Bronchial epithelial cell (primary cell): ENCODE results near the gene MYO18A. TPM values are rescaled to one million over a fixed set of nuclear protein-coding genes. Genes with fewer than 3 reads are reported as not detected.

ENCODE experiments used
- DNase-seq: peaks from one replicate; pipeline ENCODE4 v3.0.0-alpha.2; 2010; ENCODE audit warnings: low read depth
- FAIRE-seq: peaks from 2 replicates; lab custom pipeline; 2011; peaks lifted over from hg19 to GRCh38; lab: Jason Lieb, UNC
- H3K27me3 ChIP-seq: 2 replicates; pipeline ENCODE4 v1.5.1; 2011; ENCODE audit warnings: low read length; ENCODE audit not compliant: control insufficient read depth, insufficient read depth
- H3K36me3 ChIP-seq: 2 replicates; pipeline ENCODE4 v1.5.1; 2011; ENCODE audit warnings: low read length; ENCODE audit not compliant: control insufficient read depth, insufficient read depth
- H3K4me3 ChIP-seq: 2 replicates; pipeline ENCODE4 v1.5.1; 2011; ENCODE audit warnings: mild to moderate bottlenecking, low read depth, low read length, control low read depth
- total RNA-seq: library from RNA; depleted of rRNA; stranded (reverse); fragments of >200 nt; gene quantifications from 2 replicates; pipeline ENCODE4 v1.2.1, GENCODE V29; 2014
- TF ChIP-seq, protein P1 (sequence below): IDR thresholded peaks from 2 replicates; pipeline ENCODE4 v1.5.1; 2011; ENCODE audit warnings: mild to moderate bottlenecking, moderate library complexity, low read length, control low read depth, inconsistent platforms; ENCODE audit not compliant: insufficient read depth, severe bottlenecking

The MYO18A gene
- total RNA-seq, 1 donor from 2014 or later, result 23.4 TPM

DNA sequence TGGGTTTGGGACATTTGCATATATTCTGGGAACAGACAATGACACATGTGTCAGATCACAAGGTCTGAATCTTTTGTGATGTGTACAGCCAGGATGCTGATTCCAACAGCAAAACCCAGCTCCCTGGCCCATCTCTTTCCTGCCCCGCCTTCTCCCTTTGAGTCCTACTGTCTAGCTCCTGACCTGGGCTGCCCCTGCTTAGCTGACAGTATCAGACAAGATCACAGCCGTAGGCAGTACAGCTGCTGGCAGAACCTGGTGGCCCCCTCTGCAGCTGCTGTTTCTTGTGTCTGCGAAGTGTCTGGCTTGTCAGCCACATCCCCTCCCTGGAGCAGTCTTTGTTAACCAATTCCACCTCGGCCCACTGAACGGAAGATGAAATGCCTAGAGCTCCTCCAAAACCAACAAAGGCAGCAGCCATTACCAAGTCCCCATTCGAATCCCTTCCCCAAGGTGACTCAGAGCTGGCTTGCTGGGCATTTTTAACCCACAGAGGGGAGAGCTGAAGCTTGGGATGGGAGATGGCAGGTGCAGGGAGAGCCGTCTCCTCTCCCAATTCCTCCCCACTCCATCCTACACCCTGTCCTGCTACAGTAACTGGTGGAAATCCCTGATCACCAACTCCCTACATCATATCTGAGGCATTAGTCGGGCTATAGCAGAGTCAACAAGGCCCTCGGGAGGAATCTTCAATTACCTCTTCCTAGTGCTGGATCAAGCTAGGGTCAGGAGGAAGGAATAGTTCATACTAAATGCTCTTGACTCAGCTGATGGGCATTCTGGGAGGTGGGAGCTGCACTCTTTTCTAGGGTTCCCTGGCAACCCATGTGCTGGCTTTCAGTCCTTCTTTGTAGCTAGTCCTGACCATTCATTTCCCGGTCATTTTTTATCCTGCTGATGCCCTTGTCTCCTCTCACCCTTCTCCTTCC is 131.5 kb downstream of the MYO18A start:
- peaks cover 5% of the 10 kb centered on the region for H3K27me3 ChIP-seq
- FAIRE-seq (peak; percentile 55), DNase-seq (no peak)
- H3K4me3 ChIP-seq, result no peak overlapping the region
- no peaks in the 10 kb centered on the region for H3K36me3 ChIP-seq
- TF ChIP-seq, protein P1, sequence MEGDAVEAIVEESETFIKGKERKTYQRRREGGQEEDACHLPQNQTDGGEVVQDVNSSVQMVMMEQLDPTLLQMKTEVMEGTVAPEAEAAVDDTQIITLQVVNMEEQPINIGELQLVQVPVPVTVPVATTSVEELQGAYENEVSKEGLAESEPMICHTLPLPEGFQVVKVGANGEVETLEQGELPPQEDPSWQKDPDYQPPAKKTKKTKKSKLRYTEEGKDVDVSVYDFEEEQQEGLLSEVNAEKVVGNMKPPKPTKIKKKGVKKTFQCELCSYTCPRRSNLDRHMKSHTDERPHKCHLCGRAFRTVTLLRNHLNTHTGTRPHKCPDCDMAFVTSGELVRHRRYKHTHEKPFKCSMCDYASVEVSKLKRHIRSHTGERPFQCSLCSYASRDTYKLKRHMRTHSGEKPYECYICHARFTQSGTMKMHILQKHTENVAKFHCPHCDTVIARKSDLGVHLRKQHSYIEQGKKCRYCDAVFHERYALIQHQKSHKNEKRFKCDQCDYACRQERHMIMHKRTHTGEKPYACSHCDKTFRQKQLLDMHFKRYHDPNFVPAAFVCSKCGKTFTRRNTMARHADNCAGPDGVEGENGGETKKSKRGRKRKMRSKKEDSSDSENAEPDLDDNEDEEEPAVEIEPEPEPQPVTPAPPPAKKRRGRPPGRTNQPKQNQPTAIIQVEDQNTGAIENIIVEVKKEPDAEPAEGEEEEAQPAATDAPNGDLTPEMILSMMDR, result no peak

DNA sequence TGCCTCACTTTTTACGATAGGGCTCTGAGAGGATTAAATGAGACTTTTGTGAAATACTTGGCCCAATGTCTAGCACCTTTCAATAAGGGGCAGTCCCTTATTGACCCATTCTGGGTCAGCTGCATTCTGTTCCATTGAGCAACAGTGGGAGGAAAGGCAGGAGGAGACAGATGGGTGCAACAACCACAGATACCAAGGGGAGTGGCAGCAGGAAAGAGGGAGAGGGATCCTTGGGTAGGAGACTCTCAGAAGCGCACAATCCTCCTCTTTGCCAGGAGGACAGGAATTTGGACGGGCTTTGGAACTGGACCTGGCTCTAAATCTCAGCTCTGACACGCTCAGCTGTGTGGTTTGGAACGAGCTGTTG is 133.7 kb downstream of the MYO18A start:
- FAIRE-seq (peak; percentile 7), DNase-seq (no peak)
- TF ChIP-seq, protein P1, result no peak
- Histone ChIP-seq H3K36me3 (no peaks in the 10 kb centered on the region), H3K4me3 (no peak overlapping the region), H3K27me3 (peaks cover 5% of the 10 kb centered on the region)

DNA sequence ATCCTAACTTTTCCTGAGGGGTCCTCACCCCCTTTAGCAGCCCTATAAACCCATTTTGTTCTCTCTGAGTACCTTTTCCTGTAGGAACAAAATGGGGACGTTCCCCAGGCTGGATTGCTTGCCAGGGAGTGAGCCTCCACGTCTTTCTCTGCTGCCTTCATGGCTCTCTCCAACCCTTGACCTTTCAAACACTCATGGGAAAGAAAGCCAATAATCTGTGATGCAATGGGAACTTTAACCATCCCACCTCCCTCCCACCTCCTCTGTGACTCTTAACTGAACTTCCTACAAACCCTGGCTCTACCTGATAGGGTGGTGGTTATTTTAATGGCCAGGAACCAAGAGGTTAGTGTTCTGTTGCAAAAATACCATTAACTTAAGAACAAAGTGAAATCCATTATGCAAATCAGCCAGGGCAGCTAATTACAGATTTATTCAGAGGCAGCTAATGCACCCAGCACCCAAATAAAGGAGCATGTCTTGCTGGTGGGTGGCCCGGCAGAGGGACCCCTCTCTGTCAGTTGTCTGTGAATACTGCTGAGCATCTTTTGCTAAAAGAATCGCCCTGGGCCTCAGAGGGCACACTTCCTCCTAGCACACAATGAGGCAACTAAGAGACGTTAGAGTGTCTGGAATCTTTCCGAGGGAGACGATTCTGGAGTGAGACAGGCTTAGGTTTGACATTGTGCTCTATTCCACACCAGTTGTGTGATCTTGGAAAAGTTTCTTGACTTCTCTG is 134.3 kb downstream of the MYO18A start:
- DNase-seq (no peak), FAIRE-seq (no peak)
- TF ChIP-seq, protein P1, result no peak
- no peak overlapping the region for H3K4me3 ChIP-seq
- H3K27me3 ChIP-seq, result peaks cover 5% of the 10 kb centered on the region
- H3K36me3 ChIP-seq, result no peaks in the 10 kb centered on the region

DNA sequence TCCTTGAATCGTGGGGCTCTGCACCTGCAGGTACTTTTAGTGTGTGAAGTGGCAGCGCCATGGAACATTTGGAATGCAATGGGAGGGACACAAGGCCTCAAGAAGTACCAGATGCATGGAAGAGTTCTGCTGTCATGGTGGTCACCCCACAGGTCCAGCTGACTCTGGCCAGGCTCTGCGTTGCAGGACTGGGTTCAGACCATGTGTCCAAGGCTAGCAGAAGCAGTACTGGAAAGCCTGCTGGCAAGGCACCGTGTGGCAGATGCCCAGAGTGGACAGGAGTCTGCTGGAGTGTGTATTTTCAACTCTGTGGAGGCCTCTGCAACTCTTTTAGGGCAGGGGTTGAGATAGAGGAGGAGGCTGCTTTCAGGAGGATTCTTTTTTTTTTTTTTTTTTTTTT is 135.2 kb downstream of the MYO18A start:
- TF ChIP-seq, protein P1, result no peak
- no peak for FAIRE-seq
- no peak for DNase-seq

DNA sequence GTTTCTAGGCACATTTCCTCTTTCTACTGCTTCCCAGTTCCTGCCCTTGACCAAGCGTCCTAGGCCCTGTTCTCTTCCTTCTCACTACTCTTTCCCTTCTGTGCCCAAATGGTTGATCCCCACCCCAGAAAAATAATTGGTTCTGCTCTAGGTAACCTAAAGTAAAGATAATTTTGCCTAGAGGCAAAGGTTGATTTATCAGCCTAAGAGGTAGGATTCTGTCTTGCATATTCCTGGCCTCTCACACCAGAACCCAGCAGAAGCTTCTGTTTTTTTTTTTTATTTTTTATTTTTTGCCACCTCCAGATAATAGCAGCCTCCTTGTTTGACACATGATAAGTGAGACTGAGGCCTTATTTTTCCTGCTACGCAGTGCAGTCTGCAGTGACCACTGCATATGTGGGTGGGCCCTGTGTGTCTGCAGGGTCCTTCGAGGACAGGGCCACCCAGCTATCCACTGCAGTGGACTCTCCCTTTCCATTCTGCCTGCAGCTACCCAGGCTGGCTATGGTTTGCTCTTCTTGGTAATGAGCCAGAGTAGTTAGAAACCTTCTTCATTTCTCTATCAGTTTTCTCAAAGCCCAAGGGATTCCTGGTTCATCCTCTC is 136.6 kb downstream of the MYO18A start:
- Histone ChIP-seq H3K27me3 (peaks cover 1% of the 10 kb centered on the region), H3K4me3 (no peak overlapping the region), H3K36me3 (no peaks in the 10 kb centered on the region)
- DNase-seq (no peak), FAIRE-seq (no peak)
- TF ChIP-seq, protein P1, result no peak

More for the DNA sequence above, 135.2 kb downstream of the MYO18A start:
- Histone ChIP-seq H3K36me3 (no peaks in the 10 kb centered on the region), H3K4me3 (no peak overlapping the region), H3K27me3 (peaks cover 5% of the 10 kb centered on the region)
